ENCODE measurements around the gene MIPEP. TPM values are rescaled to one million over a fixed set of nuclear protein-coding genes. Genes with fewer than 3 reads are reported as not detected.

MIPEP gene
- total and polyA plus RNA-seq, 9 of the 15 experiments (the other 6 are each of a cell fraction or from before 2014, with no cell fraction given), result 1.7 to 19.3 (median 13.1) TPM

- TF ChIP-seq DEAF1 (CRISPR knock-in tag; IDR thresholded peaks at IDR 0.05) (peak; percentile 51), FOXJ2 (tag; IDR thresholded peaks at IDR 0.05) (no peak), PCBP1 (IDR thresholded peaks at IDR 0.05; ENCODE audit: low read depth, low read length, poor library complexity, severe bottlenecking) (no peak), GTF2F1 (IDR thresholded peaks at IDR 0.05; ENCODE audit: low read depth, low read length) (no peak), UBTF (IDR thresholded peaks at IDR 0.05; ENCODE audit: borderline replicate concordance in 1 of 2, low read depth in 2 of 2, low read length in 2 of 2) (no peak), CGGBP1 (CRISPR knock-in tag; IDR thresholded peaks at IDR 0.05) (no peak)
- TF ChIP-seq, protein P1, sequence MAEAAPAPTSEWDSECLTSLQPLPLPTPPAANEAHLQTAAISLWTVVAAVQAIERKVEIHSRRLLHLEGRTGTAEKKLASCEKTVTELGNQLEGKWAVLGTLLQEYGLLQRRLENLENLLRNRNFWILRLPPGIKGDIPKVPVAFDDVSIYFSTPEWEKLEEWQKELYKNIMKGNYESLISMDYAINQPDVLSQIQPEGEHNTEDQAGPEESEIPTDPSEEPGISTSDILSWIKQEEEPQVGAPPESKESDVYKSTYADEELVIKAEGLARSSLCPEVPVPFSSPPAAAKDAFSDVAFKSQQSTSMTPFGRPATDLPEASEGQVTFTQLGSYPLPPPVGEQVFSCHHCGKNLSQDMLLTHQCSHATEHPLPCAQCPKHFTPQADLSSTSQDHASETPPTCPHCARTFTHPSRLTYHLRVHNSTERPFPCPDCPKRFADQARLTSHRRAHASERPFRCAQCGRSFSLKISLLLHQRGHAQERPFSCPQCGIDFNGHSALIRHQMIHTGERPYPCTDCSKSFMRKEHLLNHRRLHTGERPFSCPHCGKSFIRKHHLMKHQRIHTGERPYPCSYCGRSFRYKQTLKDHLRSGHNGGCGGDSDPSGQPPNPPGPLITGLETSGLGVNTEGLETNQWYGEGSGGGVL (CRISPR knock-in tag; IDR thresholded peaks at IDR 0.05), result no peak
- TF ChIP-seq, protein P2, sequence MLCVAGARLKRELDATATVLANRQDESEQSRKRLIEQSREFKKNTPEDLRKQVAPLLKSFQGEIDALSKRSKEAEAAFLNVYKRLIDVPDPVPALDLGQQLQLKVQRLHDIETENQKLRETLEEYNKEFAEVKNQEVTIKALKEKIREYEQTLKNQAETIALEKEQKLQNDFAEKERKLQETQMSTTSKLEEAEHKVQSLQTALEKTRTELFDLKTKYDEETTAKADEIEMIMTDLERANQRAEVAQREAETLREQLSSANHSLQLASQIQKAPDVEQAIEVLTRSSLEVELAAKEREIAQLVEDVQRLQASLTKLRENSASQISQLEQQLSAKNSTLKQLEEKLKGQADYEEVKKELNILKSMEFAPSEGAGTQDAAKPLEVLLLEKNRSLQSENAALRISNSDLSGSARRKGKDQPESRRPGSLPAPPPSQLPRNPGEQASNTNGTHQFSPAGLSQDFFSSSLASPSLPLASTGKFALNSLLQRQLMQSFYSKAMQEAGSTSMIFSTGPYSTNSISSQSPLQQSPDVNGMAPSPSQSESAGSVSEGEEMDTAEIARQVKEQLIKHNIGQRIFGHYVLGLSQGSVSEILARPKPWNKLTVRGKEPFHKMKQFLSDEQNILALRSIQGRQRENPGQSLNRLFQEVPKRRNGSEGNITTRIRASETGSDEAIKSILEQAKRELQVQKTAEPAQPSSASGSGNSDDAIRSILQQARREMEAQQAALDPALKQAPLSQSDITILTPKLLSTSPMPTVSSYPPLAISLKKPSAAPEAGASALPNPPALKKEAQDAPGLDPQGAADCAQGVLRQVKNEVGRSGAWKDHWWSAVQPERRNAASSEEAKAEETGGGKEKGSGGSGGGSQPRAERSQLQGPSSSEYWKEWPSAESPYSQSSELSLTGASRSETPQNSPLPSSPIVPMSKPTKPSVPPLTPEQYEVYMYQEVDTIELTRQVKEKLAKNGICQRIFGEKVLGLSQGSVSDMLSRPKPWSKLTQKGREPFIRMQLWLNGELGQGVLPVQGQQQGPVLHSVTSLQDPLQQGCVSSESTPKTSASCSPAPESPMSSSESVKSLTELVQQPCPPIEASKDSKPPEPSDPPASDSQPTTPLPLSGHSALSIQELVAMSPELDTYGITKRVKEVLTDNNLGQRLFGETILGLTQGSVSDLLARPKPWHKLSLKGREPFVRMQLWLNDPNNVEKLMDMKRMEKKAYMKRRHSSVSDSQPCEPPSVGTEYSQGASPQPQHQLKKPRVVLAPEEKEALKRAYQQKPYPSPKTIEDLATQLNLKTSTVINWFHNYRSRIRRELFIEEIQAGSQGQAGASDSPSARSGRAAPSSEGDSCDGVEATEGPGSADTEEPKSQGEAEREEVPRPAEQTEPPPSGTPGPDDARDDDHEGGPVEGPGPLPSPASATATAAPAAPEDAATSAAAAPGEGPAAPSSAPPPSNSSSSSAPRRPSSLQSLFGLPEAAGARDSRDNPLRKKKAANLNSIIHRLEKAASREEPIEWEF (CRISPR knock-in tag; IDR thresholded peaks at IDR 0.05), result no peak
Observed at GRCh38 chr13:23715762-23716235, 173.4 kb downstream of the MIPEP start (continued).

Measured in K562 (cell line).